Measurements from ENCODE around the gene METTL23.
"Not testable (repeated sequence)": the region's sequence is repeated elsewhere in the genome, so short reads cannot be mapped to it uniquely, and the experiment has no call there.

The METTL23 gene

GRCh38 chr17:76690596-76691280 lies 35.9 kb upstream of the METTL23 start:
- intact Hi-C loops (cut with DNase I), result no loop called here
- DNase-seq, result peak in 1 of 42 donors; percentile 50

- intact Hi-C loops (cut with DNase I), result no loop called here
- DNase-seq, result no peak
Observed at GRCh38 chr17:76691379-76692191, 35.1 kb upstream of the METTL23 start.

DNA sequence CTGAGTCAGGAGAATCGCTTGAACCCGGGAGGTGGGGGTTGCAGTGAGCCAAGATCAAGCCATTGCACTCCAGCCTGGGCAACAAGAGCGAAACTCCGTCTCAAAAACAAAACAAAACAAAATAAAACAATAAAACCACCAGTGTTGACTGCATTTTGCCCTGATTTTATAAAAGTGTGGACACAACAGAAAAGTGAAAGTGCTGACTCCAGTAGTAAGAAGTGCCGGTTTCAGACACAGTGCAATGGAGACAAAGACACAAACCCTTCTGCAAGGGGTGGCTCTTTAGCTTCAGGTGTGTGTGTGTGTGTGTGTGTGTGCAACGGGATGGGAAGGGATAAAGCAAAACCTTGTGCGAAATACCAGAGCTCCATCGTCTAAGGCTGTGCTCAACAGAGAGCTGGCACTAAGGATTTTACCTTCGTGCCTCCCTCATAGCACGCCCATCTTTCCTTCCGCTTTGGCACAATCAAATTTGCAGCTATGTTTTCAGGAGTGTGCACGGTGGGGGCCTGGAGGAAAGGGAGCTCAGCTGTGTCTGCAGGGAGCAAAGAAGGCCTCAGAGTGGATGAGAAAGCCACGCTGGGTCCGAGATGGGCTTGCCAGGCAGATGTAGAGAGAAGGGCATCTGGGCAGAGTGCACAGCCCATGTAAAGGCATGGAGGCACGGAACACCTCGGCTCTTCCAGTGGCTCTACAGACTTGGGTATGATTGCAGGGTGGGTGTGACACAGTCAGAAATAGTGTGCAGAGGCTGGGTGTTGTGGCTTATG lies 31.4 kb upstream of the METTL23 start:
- peak in 6 of 42 donors; percentile 46 to 70 (median 53) for DNase-seq
- intact Hi-C loops (cut with DNase I), result no loop called here

DNA sequence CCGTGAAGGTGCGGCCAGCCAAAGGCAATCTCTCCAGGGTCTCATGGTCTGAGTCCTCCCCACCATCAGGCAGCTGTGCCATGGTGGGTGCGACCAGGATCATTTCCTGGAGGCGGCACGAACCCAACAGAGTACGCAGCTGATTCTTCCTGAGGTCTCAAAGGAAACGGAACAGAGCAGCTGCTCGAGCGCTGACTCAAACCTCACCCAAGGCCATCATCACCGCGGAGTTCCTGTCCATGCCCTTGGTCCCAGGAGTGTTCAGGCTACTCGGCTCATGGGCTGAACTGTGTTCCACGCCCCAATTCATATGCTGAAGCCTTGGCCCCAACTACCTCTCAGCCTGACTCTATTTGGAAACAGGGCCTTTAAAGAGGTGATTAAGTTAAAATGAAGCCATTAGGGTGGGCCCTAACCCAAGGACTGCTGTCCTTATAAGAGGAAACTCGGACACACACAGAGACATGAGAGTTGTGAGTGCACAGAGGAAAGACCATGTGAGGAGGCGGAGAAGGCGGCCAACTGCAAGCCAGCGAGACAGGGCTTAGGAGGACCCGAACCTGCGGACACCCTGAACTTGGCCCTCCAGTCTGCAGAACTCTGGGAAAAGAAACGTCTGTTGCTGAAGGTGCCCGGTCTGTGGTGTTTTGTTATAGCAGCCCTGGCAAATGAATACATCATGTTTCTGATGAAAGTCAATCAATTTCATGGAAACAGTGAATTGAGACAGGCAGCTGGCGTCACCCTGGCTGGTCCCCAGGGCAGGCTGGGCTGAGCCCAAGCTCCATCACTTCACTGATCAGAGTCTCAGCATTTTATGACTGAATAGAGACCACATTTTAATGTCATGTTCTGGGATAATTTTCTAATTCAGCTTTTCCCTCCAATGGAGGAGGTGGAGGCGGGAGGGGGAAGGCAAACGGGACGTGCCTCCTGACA lies 29.6 kb upstream of the METTL23 start:
- DNase-seq, result no peak
- intact Hi-C loops (cut with DNase I), result no loop called here

DNA sequence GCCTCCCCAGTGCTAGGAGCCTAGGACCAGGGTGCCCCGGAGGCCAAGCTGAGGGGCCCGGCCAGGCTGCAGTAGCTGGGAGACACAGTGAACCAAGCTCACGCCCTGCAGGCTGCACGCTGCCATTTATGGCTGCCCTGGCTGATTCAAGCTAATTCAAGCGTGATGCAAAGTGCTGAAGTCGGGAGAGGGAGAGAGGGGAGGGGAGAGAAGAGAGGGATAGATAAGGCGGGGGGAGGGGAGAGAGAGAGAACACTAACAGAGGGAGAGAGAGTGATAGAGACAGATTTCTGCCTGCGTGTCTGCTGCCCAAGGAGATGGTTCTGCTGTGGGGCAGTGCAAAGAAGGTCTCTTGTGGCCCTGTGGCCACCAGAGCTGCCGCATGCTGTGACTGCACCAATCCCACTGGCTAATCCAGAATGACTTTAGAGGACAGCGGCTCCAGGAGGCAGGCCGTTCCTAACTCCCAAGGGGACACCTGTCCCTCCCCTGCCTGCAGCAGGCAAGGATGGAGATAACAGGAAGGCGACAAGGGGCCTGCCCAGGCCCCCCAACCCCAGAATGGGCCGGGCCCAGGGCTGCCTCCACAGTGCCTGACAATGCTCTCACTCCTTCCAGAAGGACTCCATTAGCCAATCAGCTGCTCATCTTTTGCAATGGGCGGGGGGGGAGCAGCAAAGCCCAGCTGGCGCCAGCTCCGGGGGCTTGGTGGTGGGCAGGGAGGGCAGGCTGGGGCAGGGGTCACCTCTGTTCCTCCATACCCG lies 28.8 kb upstream of the METTL23 start:
- peak in 11 of 42 donors; percentile 23 to 67 (median 51) for DNase-seq
- intact Hi-C loops (cut with DNase I), result no loop called here

- intact Hi-C loops (cut with DNase I); DNase-seq: not testable (repeated sequence)
Observed at GRCh38 chr17:76698466-76698977, 28.1 kb upstream of the METTL23 start.

DNA sequence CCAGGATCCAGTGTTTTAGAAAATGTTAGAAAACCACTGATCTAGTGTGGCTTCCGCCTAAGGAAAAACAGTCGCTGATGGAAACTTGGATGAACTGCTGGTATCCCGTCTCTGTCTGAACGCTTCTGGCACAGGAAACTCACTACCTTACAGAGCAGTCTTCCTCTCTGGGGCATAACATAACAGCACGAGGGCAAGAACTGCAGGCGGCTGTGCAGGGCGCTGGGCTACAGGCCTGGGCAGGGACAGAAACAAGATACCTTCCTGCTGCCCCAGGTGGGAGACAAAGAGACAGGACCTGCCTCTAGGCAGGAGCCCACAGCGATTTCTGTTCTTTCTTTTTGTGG lies 26.4 kb upstream of the METTL23 start:
- DNase-seq, result no peak
- intact Hi-C loops (cut with DNase I), result no loop called here

- intact Hi-C loops (cut with DNase I), result no loop called here
- peak in 2 of 42 donors; percentile 30 to 35 for DNase-seq
Observed at GRCh38 chr17:76700617-76701470, 25.8 kb upstream of the METTL23 start.

GRCh38 chr17:76701471-76701967 lies 25.1 kb upstream of the METTL23 start:
- intact Hi-C loops (cut with DNase I), result no loop called here
- DNase-seq, result no peak

- intact Hi-C loops (cut with DNase I), result no loop called here
- DNase-seq, result no peak
Observed at GRCh38 chr17:76702076-76702475, 24.6 kb upstream of the METTL23 start.

DNA sequence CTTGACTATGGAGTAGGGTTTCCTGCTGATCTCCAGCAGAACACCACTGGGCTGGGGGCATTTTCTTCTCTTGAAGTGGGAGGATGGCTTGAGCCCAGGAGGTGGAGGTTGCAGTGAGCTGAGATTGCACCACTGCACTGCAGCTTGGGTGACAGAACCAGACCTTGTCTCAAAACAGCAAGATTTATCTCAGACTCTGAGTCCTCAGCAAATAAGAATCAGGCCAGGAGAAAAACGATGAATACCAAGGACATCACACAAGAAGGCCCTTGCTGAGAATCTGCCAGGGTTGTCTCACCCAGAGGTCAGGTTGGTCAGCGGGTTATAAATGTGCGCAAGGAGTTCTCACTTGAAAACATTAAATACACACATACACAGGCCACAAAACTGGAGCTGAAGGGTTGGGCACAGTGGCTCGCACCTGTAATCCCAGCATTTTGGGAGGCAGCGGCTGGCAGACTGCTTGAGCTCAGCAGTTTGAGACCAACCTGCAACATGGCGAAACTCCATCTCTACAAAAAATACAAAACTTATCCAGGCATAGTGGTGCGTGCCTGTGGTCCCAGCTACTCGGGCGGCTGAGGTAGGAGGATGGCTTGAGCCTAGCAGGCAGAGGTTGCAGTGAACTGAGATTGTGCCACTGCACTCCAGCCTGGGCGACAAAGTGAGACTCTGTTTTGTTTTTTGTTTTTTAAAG lies 23.6 kb upstream of the METTL23 start:
- intact Hi-C loops (cut with DNase I), result no loop called here
- peak in 1 of 42 donors; percentile 33 for DNase-seq

DNA sequence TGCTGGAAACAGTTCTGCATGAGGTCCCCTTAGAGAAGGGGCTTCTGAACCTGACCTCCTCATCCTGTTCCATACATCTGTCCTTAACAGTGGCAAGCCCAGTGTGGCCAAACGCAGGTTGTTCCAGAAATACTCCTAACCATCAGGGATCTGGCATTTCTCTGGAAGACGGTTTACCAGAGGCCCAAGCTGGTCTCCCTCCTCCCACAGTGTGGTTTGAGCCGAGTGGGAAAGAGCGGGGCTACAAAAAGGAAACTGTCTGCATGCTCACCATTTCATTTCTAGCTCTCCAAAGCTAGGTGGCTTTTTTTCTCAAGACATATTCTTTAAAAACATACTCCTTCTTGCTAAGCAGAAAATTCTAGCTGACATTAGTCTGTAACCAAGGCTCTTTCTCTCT lies 21.8 kb upstream of the METTL23 start:
- intact Hi-C loops (cut with DNase I), result no loop called here
- DNase-seq, result no peak

- no peak for DNase-seq
- intact Hi-C loops (cut with DNase I), result no loop called here
Observed at GRCh38 chr17:76706817-76707216, 19.8 kb upstream of the METTL23 start.

- intact Hi-C loops (cut with DNase I), result no loop called here
- DNase-seq, result peak; percentile 59 to 89 (median 78)
Observed at GRCh38 chr17:76707985-76708807, 18.4 kb upstream of the METTL23 start.
